ENCODE results near the gene GALC.

The GALC gene

GRCh38 chr14:87999277-87999676 lies 6.3 kb upstream of the GALC start:
- H3K4me2 ChIP-seq (ENCODE audit: low read length) = no peak overlapping the region
- no peaks in the 10 kb centered on the region for H3K4me1 ChIP-seq (ENCODE audit: control insufficient read depth, low read depth, low read length)
- no peak overlapping the region for H3K56ac ChIP-seq (ENCODE audit: low read length)
- H3K27ac ChIP-seq (ENCODE audit: low read depth, low read length) = no peak overlapping the region
- no peak overlapping the region for H3K4me3 ChIP-seq (ENCODE audit: low read length)
- H3K79me1 ChIP-seq (ENCODE audit: low read length) = no peaks in the 10 kb centered on the region
- no peaks in the 10 kb centered on the region for H3K27me3 ChIP-seq (ENCODE audit: insufficient read depth, low read length, poor library complexity)
- H3K23ac ChIP-seq (ENCODE audit: low read length) = no peak overlapping the region
- H2AK5ac ChIP-seq (ENCODE audit: low read length) = no peak overlapping the region
- no peak overlapping the region for H2BK5ac ChIP-seq (ENCODE audit: low read length)
- no peak overlapping the region for H4K8ac ChIP-seq (ENCODE audit: low read depth, low read length)
- H3K4ac ChIP-seq (ENCODE audit: low read depth, low read length) = no peak overlapping the region
- no peak overlapping the region for H4K5ac ChIP-seq (ENCODE audit: low read length)
- no peak overlapping the region for H2BK120ac ChIP-seq (ENCODE audit: low read depth, low read length)
- no peak overlapping the region for H3K9ac ChIP-seq (ENCODE audit: low read length)
- no peak overlapping the region for H3K18ac ChIP-seq (ENCODE audit: low read length)
- H2BK15ac ChIP-seq (replicated peaks; ENCODE audit: low read depth) = no peak overlapping the region
- no peaks in the 10 kb centered on the region for H3K79me2 ChIP-seq (ENCODE audit: control insufficient read depth, insufficient read depth, low read length)
- DNase-seq = no peak
- WGBS (ENCODE audit: extremely low coverage, insufficient coverage, low lambda C conversion rate) = no CpG with 5 or more reads among the region's 2 CpGs
- H3K36me3 ChIP-seq (ENCODE audit: control insufficient read depth, insufficient read depth, low read length) = no peaks in the 10 kb centered on the region

- Histone ChIP-seq H3K4ac (ENCODE audit: low read depth, low read length) (no peak overlapping the region), H2AK5ac (ENCODE audit: low read length) (no peak overlapping the region), H3K27me3 (ENCODE audit: insufficient read depth, low read length, poor library complexity) (no peaks in the 10 kb centered on the region), H3K23ac (ENCODE audit: low read length) (no peak overlapping the region), H4K5ac (ENCODE audit: low read length) (no peak overlapping the region), H2BK15ac (replicated peaks; ENCODE audit: low read depth) (no peak overlapping the region), H3K79me2 (ENCODE audit: control insufficient read depth, insufficient read depth, low read length) (no peaks in the 10 kb centered on the region), H3K27ac (ENCODE audit: low read depth, low read length) (no peak overlapping the region), H2BK120ac (ENCODE audit: low read depth, low read length) (no peak overlapping the region), H3K4me2 (ENCODE audit: low read length) (no peak overlapping the region), H3K18ac (ENCODE audit: low read length) (no peak overlapping the region), H3K9ac (ENCODE audit: low read length) (no peak overlapping the region), H2BK5ac (ENCODE audit: low read length) (no peak overlapping the region), H3K4me1 (ENCODE audit: control insufficient read depth, low read depth, low read length) (no peaks in the 10 kb centered on the region), H3K4me3 (ENCODE audit: low read length) (no peak overlapping the region), H4K8ac (ENCODE audit: low read depth, low read length) (no peak overlapping the region), H3K79me1 (ENCODE audit: low read length) (no peaks in the 10 kb centered on the region), H3K56ac (ENCODE audit: low read length) (no peak overlapping the region), H3K36me3 (ENCODE audit: control insufficient read depth, insufficient read depth, low read length) (no peaks in the 10 kb centered on the region)
- DNase-seq = peak; percentile 6
Observed at GRCh38 chr14:87998482-87998881, 5.5 kb upstream of the GALC start.

- no peak overlapping the region for H3K27ac ChIP-seq (ENCODE audit: low read depth, low read length)
- H3K36me3 ChIP-seq (ENCODE audit: control insufficient read depth, insufficient read depth, low read length) = no peaks in the 10 kb centered on the region
Observed at GRCh38 chr14:87996291-87996592, 3.3 kb upstream of the GALC start.

GRCh38 chr14:87995500-87996290 lies 2.7 kb upstream of the GALC start:
- Histone ChIP-seq H2AK5ac (ENCODE audit: low read length) (no peak overlapping the region), H3K27me3 (ENCODE audit: insufficient read depth, low read length, poor library complexity) (no peaks in the 10 kb centered on the region), H3K4ac (ENCODE audit: low read depth, low read length) (no peak overlapping the region), H4K8ac (ENCODE audit: low read depth, low read length) (no peak overlapping the region), H2BK15ac (replicated peaks; ENCODE audit: low read depth) (peak overlapping the region; percentile 74), H3K79me2 (ENCODE audit: control insufficient read depth, insufficient read depth, low read length) (no peaks in the 10 kb centered on the region), H3K79me1 (ENCODE audit: low read length) (no peaks in the 10 kb centered on the region), H2BK5ac (ENCODE audit: low read length) (no peak overlapping the region), H3K4me1 (ENCODE audit: control insufficient read depth, low read depth, low read length) (peaks cover 2% of the 10 kb centered on the region), H3K23ac (ENCODE audit: low read length) (no peak overlapping the region), H2BK120ac (ENCODE audit: low read depth, low read length) (peak overlapping the region; percentile 85), H3K36me3 (ENCODE audit: control insufficient read depth, insufficient read depth, low read length) (no peaks in the 10 kb centered on the region), H4K5ac (ENCODE audit: low read length) (no peak overlapping the region), H3K27ac (ENCODE audit: low read depth, low read length) (peak overlapping the region; percentile 38), H3K56ac (ENCODE audit: low read length) (no peak overlapping the region), H3K4me2 (ENCODE audit: low read length) (no peak overlapping the region), H3K9ac (ENCODE audit: low read length) (no peak overlapping the region), H3K18ac (ENCODE audit: low read length) (no peak overlapping the region), H3K4me3 (ENCODE audit: low read length) (no peak overlapping the region)
- peak; percentile 54 for DNase-seq
- WGBS (ENCODE audit: extremely low coverage, insufficient coverage, low lambda C conversion rate) = no CpG with 5 or more reads among the region's 6 CpGs

More at GRCh38 chr14:87996291-87996592, 3.3 kb upstream of the GALC start:
- Histone ChIP-seq H3K9ac (ENCODE audit: low read length) (no peak overlapping the region), H2BK120ac (ENCODE audit: low read depth, low read length) (no peak overlapping the region), H2BK5ac (ENCODE audit: low read length) (no peak overlapping the region), H3K79me2 (ENCODE audit: control insufficient read depth, insufficient read depth, low read length) (no peaks in the 10 kb centered on the region), H3K4me2 (ENCODE audit: low read length) (no peak overlapping the region), H3K4ac (ENCODE audit: low read depth, low read length) (no peak overlapping the region), H3K27me3 (ENCODE audit: insufficient read depth, low read length, poor library complexity) (no peaks in the 10 kb centered on the region), H3K23ac (ENCODE audit: low read length) (no peak overlapping the region), H4K8ac (ENCODE audit: low read depth, low read length) (no peak overlapping the region), H2AK5ac (ENCODE audit: low read length) (no peak overlapping the region), H2BK15ac (replicated peaks; ENCODE audit: low read depth) (no peak overlapping the region), H3K4me1 (ENCODE audit: control insufficient read depth, low read depth, low read length) (peaks cover 2% of the 10 kb centered on the region), H3K79me1 (ENCODE audit: low read length) (no peaks in the 10 kb centered on the region), H4K5ac (ENCODE audit: low read length) (no peak overlapping the region), H3K18ac (ENCODE audit: low read length) (no peak overlapping the region), H3K56ac (ENCODE audit: low read length) (no peak overlapping the region), H3K4me3 (ENCODE audit: low read length) (no peak overlapping the region)
- DNase-seq = peak; percentile 35
- WGBS (ENCODE audit: extremely low coverage, insufficient coverage, low lambda C conversion rate) = no CpG with 5 or more reads among the region's 1 CpG

- no peak overlapping the region for H3K4me3 ChIP-seq (ENCODE audit: low read length)
- no peak overlapping the region for H3K56ac ChIP-seq (ENCODE audit: low read length)
- H3K4ac ChIP-seq (ENCODE audit: low read depth, low read length) = no peak overlapping the region
- H4K5ac ChIP-seq (ENCODE audit: low read length) = no peak overlapping the region
- H3K79me1 ChIP-seq (ENCODE audit: low read length) = no peaks in the 10 kb centered on the region
- no CpG with 5 or more reads among the region's 6 CpGs for WGBS (ENCODE audit: extremely low coverage, insufficient coverage, low lambda C conversion rate)
- no peak overlapping the region for H3K9ac ChIP-seq (ENCODE audit: low read length)
- H3K27me3 ChIP-seq (ENCODE audit: insufficient read depth, low read length, poor library complexity) = no peaks in the 10 kb centered on the region
- peak; percentile 65 for DNase-seq
- no peak overlapping the region for H2AK5ac ChIP-seq (ENCODE audit: low read length)
- H3K36me3 ChIP-seq (ENCODE audit: control insufficient read depth, insufficient read depth, low read length) = no peaks in the 10 kb centered on the region
- no peak overlapping the region for H2BK120ac ChIP-seq (ENCODE audit: low read depth, low read length)
- H2BK15ac ChIP-seq (replicated peaks; ENCODE audit: low read depth) = no peak overlapping the region
- no peak overlapping the region for H3K23ac ChIP-seq (ENCODE audit: low read length)
- H3K4me1 ChIP-seq (ENCODE audit: control insufficient read depth, low read depth, low read length) = peaks cover 2% of the 10 kb centered on the region
- no peak overlapping the region for H3K18ac ChIP-seq (ENCODE audit: low read length)
- no peak overlapping the region for H2BK5ac ChIP-seq (ENCODE audit: low read length)
- H3K79me2 ChIP-seq (ENCODE audit: control insufficient read depth, insufficient read depth, low read length) = no peaks in the 10 kb centered on the region
- no peak overlapping the region for H3K27ac ChIP-seq (ENCODE audit: low read depth, low read length)
- no peak overlapping the region for H4K8ac ChIP-seq (ENCODE audit: low read depth, low read length)
- no peak overlapping the region for H3K4me2 ChIP-seq (ENCODE audit: low read length)
Observed at GRCh38 chr14:87994974-87995373, 2.0 kb upstream of the GALC start.

- no peak for DNase-seq
- no peak overlapping the region for H2BK5ac ChIP-seq (ENCODE audit: low read length)
- no peaks in the 10 kb centered on the region for H3K79me1 ChIP-seq (ENCODE audit: low read length)
- peak overlapping the region; percentile 45 for H3K4me2 ChIP-seq (ENCODE audit: low read length)
- peak overlapping the region; percentile 4 for H3K27ac ChIP-seq (ENCODE audit: low read depth, low read length)
- peaks cover 2% of the 10 kb centered on the region for H3K4me1 ChIP-seq (ENCODE audit: control insufficient read depth, low read depth, low read length)
- H3K36me3 ChIP-seq (ENCODE audit: control insufficient read depth, insufficient read depth, low read length) = no peaks in the 10 kb centered on the region
- peak overlapping the region; percentile 93 for H3K56ac ChIP-seq (ENCODE audit: low read length)
- H3K4me3 ChIP-seq (ENCODE audit: low read length) = peak overlapping the region; percentile 65
- H3K9ac ChIP-seq (ENCODE audit: low read length) = peak overlapping the region; percentile 56
- H4K5ac ChIP-seq (ENCODE audit: low read length) = no peak overlapping the region
- WGBS (ENCODE audit: extremely low coverage, insufficient coverage, low lambda C conversion rate) = no CpG with 5 or more reads among the region's 20 CpGs
- no peaks in the 10 kb centered on the region for H3K79me2 ChIP-seq (ENCODE audit: control insufficient read depth, insufficient read depth, low read length)
- H2AK5ac ChIP-seq (ENCODE audit: low read length) = no peak overlapping the region
- H4K8ac ChIP-seq (ENCODE audit: low read depth, low read length) = no peak overlapping the region
- peak overlapping the region; percentile 42 for H3K18ac ChIP-seq (ENCODE audit: low read length)
- no peak overlapping the region for H2BK120ac ChIP-seq (ENCODE audit: low read depth, low read length)
- peak overlapping the region; percentile 92 for H3K4ac ChIP-seq (ENCODE audit: low read depth, low read length)
- H2BK15ac ChIP-seq (replicated peaks; ENCODE audit: low read depth) = no peak overlapping the region
- no peak overlapping the region for H3K23ac ChIP-seq (ENCODE audit: low read length)
- no peaks in the 10 kb centered on the region for H3K27me3 ChIP-seq (ENCODE audit: insufficient read depth, low read length, poor library complexity)
Observed at GRCh38 chr14:87992346-87992717, 650 bp downstream of the GALC start.

Data from mesendoderm (in vitro differentiated cells).